ENCODE measurements around the gene MBD5.

MBD5 gene

GRCh38 chr2:148237911-148238310 is 217.0 kb downstream of the MBD5 start:
- no peak for DNase-seq

- no peak for DNase-seq
These were observed 217.7 kb downstream of the MBD5 start for GRCh38 chr2:148238561-148238960.

GRCh38 chr2:148240838-148241237 is 219.9 kb downstream of the MBD5 start:
- DNase-seq: no peak

DNA sequence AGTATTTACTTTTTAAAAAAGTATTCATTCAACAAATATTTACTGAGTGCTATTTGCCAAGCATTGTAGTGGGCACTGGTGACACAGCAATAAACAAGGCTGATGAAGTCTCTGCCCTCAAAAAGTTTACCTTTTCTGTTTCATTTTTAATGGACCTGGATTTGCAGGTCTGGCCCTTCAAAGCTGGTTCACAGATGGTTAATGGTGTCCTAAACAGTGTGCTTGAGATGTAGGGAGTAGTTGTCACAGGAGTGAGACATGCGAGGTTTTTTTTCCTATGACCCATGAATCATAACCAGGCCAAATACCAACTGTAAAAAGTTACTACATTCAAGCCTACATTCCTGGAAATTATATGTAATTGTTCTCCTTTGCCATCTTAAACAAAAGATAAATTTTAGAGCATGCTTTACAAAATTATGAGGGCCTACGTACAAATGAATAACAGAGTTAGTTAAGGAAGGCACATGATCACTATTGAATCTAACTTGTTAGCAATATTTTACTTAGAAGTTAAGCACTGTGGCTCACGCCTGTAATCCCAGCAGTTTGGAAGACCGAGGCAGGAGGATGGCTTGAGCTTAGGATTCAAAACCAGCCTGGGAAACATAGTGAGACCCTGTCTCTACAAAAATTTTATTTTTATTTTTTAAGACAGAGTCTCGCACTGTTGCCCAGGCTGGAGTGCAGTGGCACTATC is 223.9 kb downstream of the MBD5 start:
- DNase-seq: no peak

- DNase-seq: no peak
These were observed 231.1 kb downstream of the MBD5 start for GRCh38 chr2:148251993-148252392.

GRCh38 chr2:148252646-148253045 is 231.8 kb downstream of the MBD5 start:
- DNase-seq: no peak

- DNase-seq: no peak
These were observed 232.8 kb downstream of the MBD5 start for GRCh38 chr2:148253685-148254084.

DNA sequence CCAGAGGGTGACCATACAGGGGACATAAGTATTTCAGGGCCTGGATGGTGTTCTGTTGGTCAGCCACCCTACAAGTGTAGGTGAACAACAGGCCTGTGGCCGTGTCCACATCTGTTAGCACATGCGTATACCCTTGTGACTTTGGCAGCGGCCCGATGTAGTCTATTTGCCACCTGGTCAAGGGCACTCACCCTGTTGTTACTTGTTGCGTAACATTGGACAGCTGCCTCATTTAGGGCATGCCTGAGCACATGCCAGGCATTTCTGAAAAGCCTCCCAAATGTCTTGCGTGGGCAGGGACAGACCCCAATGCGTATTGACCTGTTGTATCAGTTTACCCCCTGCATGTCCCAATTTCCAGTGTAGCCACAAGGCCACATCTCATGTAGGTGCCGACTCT is 235.0 kb downstream of the MBD5 start:
- no peak for DNase-seq

DNA sequence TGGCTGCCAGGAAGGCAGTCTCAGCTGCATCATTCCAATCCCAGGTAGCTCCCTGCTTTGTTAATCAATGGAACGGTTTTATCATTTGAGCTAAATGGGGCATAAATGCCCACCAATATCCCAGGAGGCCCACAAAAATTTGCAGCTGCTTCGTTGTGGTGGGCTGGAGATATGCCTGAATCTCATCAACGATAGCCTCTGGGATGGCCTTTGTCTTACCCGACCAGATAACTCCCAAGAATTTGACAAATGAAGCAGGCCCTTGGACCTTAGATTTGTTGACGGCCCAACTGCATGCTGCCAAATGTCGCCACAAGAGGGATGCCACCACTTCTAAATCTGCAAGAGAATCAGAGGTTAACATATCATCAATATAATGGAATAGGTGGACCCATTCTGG is 236.4 kb downstream of the MBD5 start:
- no peak for DNase-seq

- no peak for DNase-seq
These were observed 237.2 kb downstream of the MBD5 start for GRCh38 chr2:148258124-148258523.

- DNase-seq: no peak
These were observed 238.8 kb downstream of the MBD5 start for GRCh38 chr2:148259674-148260073.

DNA sequence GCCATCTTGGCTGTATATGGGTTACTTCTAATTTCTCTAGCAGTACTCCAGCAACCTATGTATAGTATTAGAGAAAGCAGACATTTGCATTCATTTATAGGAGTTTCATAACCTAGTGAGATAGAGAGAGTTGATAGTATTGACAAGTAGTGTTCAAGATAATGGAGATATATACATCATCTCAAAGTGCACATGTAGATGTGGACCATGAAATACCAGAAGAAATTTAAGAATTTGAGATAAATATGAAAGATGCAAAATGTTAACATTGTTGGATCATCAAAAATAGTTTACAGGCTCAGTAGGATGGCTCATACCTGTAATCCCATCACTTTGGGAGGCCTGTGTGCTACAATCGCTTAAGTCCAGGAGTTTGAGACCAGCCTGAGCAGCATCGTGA is 243.0 kb downstream of the MBD5 start:
- no peak for DNase-seq

DNA sequence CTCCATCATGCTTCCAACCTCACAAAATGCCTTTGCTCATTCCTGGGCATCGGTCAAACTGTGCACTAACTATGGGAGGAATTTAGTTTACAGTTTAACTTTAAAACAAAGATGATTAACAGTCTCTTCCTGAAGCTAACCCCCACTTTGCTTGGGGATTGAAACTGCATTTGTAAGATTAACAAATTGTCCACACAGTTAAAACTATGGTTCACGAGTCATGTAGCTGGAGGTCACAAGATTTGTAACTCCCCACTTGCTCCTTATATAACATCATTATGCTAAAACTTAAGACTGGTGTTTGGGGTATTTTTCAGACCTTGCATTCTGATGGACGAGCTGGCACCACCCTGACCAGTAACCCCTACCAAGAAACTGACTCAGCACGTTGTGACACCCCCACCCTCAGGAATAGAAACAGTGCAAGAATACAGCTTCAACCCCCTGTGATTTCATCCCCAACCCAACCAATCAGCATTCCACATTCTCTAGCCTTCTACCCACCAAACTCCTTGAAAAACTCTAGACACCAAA is 252.3 kb downstream of the MBD5 start:
- no peak for DNase-seq

GRCh38 chr2:148279216-148279615 is 258.3 kb downstream of the MBD5 start:
- DNase-seq: no peak

DNA sequence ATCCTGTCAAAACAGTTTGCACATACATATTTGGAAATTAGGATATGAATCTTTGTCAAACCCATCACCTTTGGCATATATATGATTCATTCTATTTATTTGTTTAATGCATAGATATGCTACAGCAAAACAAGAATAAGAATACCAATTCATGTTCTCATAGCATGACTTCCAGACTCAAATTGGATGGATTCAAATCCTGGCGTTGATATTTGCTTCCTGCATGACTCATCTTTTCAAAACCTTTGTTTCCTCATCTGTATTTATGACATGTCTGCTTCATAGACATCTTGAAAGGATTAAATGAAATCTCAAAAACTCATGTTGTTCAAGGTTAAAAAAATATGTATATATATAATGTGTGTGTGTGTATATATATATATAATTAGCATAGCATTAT is 261.3 kb downstream of the MBD5 start:
- DNase-seq: no peak

GRCh38 chr2:148292431-148292830 is 271.5 kb downstream of the MBD5 start:
- DNase-seq: no peak

DNA sequence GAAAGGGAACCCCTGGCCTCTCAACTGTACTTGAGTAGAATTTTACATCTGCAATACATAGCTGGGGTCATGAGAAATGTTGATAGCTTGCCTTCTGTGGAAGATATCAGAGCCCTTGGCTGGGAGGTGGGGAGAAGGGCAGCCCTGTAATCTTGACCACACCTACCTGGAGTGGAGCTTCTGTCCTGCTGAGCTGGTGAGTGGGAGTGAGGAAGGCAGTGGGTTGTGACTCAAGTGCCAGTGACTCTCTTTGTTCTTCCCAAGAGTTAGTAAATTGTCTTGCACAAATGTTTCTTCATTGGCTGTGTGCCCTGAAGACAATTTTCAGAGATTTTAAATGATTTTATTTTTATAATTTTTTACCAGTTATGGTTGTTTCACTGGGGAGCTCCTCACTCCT is 277.3 kb downstream of the MBD5 start:
- no peak for DNase-seq

DNA sequence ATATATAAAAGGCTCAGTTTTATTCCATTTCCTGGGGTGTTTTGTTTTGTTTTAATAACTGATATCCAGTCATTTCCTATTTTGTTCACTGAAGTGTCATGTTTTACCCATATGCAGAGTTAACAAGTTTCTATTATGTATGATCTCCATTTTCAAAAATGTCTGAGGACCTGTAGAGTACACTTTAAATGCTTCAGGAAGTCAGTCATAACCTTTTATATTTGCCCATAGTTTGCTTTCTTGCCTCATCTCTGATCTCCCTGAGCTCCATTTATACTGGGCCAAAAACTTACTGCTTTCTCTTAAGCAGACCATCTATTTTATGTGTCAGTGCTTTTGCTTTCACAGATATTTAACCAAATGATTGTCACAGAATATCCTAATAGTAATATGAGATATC is 278.7 kb downstream of the MBD5 start:
- DNase-seq: no peak

DNA sequence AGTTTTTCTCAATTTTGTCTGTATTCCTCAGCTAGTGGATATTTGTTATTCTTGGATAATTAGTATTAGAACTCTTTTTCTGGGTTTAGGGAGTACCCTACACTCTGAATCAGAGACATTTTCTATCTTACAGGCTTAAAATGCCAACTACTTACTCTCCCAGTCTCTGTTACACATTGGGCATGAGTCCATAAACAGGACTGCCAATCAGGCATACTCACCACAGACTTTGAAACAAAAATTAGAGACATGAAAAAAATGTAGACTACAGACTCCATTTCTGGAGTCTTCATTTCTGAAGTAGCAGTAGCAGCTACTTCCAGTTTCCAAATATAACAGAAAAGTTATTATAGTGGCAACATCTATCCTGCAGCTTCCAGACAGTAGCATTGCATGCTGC is 279.7 kb downstream of the MBD5 start:
- no peak for DNase-seq

- DNase-seq: no peak
These were observed 280.5 kb downstream of the MBD5 start for GRCh38 chr2:148301362-148301761.

GRCh38 chr2:148302526-148302925 is 281.6 kb downstream of the MBD5 start:
- DNase-seq: no peak

- no peak for DNase-seq
These were observed 282.3 kb downstream of the MBD5 start for GRCh38 chr2:148303161-148303560.

DNA sequence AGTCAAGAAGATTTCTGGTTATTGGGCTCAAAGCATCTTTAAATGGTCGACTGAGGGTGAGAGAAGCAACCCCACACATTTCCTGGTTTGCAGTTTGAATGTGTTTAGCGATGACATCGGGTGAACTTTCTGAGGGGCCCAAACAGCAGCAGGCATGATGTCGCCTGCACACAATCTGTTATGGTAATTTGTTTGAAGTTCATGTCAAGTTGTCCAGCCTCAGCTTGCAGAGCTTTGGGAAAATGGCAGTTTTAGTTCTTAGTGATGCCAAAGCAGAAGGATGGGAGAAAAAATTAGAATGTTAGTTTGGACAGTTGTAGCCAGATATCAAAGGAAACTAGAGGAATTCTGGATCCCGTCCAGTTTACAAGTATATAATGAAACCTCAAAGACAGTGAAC is 284.6 kb downstream of the MBD5 start:
- no peak for DNase-seq

DNA sequence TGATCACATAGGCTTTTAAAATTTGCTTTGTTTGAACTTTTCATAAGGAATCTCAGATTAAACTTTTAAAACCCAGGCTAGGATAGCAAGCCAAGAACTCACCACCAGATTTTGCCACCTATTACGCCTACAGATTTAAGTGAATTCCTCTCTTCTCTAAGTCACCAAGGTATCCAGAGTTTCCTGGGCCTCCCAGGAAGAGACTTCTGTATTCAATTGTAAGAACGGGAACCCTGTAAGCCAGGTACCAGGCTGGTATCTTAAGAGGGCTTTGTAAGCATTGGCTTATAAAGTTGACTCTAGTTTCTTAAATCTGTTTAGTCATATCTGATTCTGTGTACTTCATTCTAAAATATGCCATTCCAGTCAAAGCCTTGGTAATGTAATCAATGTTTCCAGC is 285.1 kb downstream of the MBD5 start:
- no peak for DNase-seq

DNA sequence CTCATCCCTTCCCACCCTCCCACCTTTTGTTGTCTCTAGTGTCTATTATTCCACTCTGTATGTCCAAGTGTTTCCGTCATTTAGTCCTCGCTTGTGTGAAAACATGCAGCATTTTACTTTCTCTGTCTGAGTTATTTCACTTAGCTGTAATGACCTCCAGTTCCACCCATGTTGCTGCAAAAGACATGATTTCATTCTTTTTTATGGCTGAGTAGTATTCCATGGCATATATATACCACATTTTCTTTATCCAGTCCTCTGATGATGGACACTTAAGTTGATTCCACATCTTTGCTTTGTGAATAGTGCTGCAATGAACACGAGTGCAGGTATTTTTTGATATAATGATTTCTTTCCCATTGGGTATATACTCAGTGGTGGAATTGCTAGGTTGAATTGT is 296.7 kb downstream of the MBD5 start:
- no peak for DNase-seq

All from CD4-positive, alpha-beta T cell treated with Interleukin-15 for 1 hour (primary cell).